Gastroesophageal sphincter (tissue), 3 donors: ENCODE data around the gene LGR4.

Source experiments
- POLR2A ChIP-seq, 2 donors: fragments of 450-650 bp; IDR thresholded peaks; one replicate each; pipeline ENCODE4 v1.6.1; 2017; ENCODE audit warnings: antibody characterized with exemption in 2 of 2, mild to moderate bottlenecking in 2 of 2, moderate library complexity in 1 of 2
- TF ChIP-seq, protein P1 (sequence below), 4 experiments: fragments of 200-600 bp in 2 of 4; fragments of 450-650 bp in 2 of 4; sonication (generic) in 1 of 4; IDR thresholded peaks; one replicate each; pipeline ENCODE4 v1.5.1; 2017 to 2019; ENCODE audit warnings: antibody characterized with exemption in 4 of 4, mild to moderate bottlenecking in 2 of 4, moderate library complexity in 2 of 4

DNA sequence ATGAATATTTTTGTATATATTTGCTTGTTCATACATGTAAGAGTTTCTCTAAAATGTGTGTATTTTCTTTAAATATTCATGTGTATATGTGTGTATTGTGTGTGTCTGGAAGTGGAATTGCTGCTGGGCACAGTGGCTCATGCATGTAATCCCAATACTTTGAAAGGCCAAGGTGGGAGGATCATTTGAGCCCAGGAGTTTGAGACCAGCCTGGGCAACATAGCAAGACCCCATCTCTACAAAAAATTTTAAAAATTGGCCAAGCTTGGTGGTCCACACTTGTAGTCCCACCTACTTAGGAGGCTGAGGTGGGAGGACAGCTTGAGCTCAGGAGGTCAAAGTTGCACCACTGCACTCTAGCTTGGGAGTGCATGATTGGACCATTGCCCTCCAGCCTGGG is 4.7 kb upstream of the LGR4 start:
- TF ChIP-seq POLR2A (IDR thresholded peaks at IDR 0.05): no peak
- TF ChIP-seq, protein P1, sequence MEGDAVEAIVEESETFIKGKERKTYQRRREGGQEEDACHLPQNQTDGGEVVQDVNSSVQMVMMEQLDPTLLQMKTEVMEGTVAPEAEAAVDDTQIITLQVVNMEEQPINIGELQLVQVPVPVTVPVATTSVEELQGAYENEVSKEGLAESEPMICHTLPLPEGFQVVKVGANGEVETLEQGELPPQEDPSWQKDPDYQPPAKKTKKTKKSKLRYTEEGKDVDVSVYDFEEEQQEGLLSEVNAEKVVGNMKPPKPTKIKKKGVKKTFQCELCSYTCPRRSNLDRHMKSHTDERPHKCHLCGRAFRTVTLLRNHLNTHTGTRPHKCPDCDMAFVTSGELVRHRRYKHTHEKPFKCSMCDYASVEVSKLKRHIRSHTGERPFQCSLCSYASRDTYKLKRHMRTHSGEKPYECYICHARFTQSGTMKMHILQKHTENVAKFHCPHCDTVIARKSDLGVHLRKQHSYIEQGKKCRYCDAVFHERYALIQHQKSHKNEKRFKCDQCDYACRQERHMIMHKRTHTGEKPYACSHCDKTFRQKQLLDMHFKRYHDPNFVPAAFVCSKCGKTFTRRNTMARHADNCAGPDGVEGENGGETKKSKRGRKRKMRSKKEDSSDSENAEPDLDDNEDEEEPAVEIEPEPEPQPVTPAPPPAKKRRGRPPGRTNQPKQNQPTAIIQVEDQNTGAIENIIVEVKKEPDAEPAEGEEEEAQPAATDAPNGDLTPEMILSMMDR (IDR thresholded peaks at IDR 0.05): no peak
